Uterus (tissue), 4 donors: ENCODE results near the gene PIAS4. TPM values are rescaled to one million over a fixed set of nuclear protein-coding genes. Genes with fewer than 3 reads are reported as not detected.

Experiments used
- DNase-seq, 2 donors: peaks; one replicate each; pipeline ENCODE4 v3.0.0-alpha.2; 2019 to 2020
- H3K27ac ChIP-seq, 2 donors: fragments of 200-600 bp; sonication (generic); 1 replicate in 1 of 2; 2 replicates in 1 of 2; pipeline ENCODE4 v1.5.1; 2016 to 2018
- H3K27me3 ChIP-seq, 2 donors: fragments of 200-600 bp; sonication (generic); one replicate each; pipeline ENCODE4 v1.5.1; 2018 to 2019; ENCODE audit warnings: control low read depth in 1 of 2
- H3K36me3 ChIP-seq, 2 donors: fragments of 200-600 bp; sonication (generic); one replicate each; pipeline ENCODE4 v1.5.1; 2019; ENCODE audit warnings: control low read depth in 1 of 2
- H3K4me1 ChIP-seq, 2 donors: fragments of 200-600 bp; sonication (generic); one replicate each; pipeline ENCODE4 v1.5.1; 2018 to 2019; ENCODE audit warnings: control low read depth in 1 of 2
- H3K4me3 ChIP-seq, 2 donors: fragments of 200-600 bp; sonication (generic); 1 replicate in 1 of 2; 2 replicates in 1 of 2; pipeline ENCODE4 v1.5.1; 2018 to 2019; ENCODE audit warnings: mild to moderate bottlenecking in 1 of 2
- H3K9me3 ChIP-seq, 2 donors: fragments of 200-600 bp; sonication (generic); one replicate each; pipeline ENCODE4 v1.5.1; 2019; ENCODE audit warnings: control low read depth in 1 of 2
- POLR2A ChIP-seq, 2 donors: fragments of 450-650 bp; IDR thresholded peaks; one replicate each; pipeline ENCODE4 v1.6.1; 2016; ENCODE audit warnings: antibody characterized with exemption in 2 of 2, mild to moderate bottlenecking in 1 of 2, moderate library complexity in 1 of 2
- intact Hi-C: fragments of 100-400 bp; cut with DNase I; formaldehyde crosslinking; loops from one replicate; pipeline ENCODE4 v1.15.1; 2023; ENCODE audit warnings: low total_unique reads
- total RNA-seq, 4 donors: library from RNA; depleted of rRNA in 3 of 4; stranded (reverse); fragments of >200 nt in 3 of 4; gene quantifications; one replicate each; pipeline versions ENCODE4 v1.1.0 to v1.2.4, GENCODE V29; 2014 to 2023
- TF ChIP-seq, protein P1 (sequence below), 4 experiments: fragments of 200-600 bp in 2 of 4; fragments of 450-650 bp in 2 of 4; sonication (generic) in 2 of 4; IDR thresholded peaks; one replicate each; pipeline ENCODE4 v1.5.1; 2016 to 2019; ENCODE audit warnings: antibody characterized with exemption in 4 of 4, mild to moderate bottlenecking in 2 of 4, moderate library complexity in 1 of 4
- donor health status: DM: yes; HTN: yes; CAD: no.

The PIAS4 gene
- total RNA-seq, 4 donors from 2014 or later = 10.0 to 39.4 (median 23.4) TPM

DNA sequence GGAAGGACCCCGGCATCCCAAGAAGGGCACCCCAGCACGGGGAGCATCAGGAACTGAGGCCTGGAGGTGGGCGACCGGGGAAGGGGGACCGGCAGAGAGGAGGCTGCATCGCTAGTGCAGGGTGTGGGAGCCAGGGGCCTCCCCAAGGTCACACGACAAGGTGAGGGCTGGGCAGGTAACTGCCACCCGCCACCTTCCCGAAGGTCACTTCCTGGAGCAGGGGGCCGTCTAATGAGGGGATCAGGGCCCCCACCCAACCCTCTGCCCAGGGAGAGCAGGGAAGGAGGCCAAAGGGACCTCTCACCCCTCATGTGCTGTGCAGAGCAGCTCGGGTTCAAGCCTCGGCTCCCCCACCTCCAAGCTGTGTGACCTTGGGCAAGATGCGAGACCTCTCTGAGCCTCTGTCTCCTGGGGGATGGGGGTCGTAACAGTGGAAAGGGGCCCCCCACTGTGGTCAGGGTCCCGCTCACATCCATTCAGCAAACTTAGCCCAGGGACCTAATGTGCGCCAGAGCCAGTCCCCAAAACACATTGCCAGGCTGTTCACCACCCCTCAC lies 53.2 kb downstream of the PIAS4 start:
- Histone ChIP-seq H3K27ac (peak overlapping the region; percentile 98), H3K27me3 (no peaks in the 10 kb centered on the region), H3K4me3 (peak overlapping the region; percentile 16 to 34), H3K36me3 (no peaks in the 10 kb centered on the region), H3K4me1 (peaks cover 11 to 57% of the 10 kb centered on the region in 2 donors), H3K9me3 (no peaks in the 10 kb centered on the region)
- intact Hi-C loops = no loop called here
- peak in 1 of 2 donors; percentile 36 for DNase-seq
- no peak for TF ChIP-seq POLR2A (IDR thresholded peaks at IDR 0.05)
- TF ChIP-seq, protein P1, sequence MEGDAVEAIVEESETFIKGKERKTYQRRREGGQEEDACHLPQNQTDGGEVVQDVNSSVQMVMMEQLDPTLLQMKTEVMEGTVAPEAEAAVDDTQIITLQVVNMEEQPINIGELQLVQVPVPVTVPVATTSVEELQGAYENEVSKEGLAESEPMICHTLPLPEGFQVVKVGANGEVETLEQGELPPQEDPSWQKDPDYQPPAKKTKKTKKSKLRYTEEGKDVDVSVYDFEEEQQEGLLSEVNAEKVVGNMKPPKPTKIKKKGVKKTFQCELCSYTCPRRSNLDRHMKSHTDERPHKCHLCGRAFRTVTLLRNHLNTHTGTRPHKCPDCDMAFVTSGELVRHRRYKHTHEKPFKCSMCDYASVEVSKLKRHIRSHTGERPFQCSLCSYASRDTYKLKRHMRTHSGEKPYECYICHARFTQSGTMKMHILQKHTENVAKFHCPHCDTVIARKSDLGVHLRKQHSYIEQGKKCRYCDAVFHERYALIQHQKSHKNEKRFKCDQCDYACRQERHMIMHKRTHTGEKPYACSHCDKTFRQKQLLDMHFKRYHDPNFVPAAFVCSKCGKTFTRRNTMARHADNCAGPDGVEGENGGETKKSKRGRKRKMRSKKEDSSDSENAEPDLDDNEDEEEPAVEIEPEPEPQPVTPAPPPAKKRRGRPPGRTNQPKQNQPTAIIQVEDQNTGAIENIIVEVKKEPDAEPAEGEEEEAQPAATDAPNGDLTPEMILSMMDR (IDR thresholded peaks at IDR 0.05) = no peak

DNA sequence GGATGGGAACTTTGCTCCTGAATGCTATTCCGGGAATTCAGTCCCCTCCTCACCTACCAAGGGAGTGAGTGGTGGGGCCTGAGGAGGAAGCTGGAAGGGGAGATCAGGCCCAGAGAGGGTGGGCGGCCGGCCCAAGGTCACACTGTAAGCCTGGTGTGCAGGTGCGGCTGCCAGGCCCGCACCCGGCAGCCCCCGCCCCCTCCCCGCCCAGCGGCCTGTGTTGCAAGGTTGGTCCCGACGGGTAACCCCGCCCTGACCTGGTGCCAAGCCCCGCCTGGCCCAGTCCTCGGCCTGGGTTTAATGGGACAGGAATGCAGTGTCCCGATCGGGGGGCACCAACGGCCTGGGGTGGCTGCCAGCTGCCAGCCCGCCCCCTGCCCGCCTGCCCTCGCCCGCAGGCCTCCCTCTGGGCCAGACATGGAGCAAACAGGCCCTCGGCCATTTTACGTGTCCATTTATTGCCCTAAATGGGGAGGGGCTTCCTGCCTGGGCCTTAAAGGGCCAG lies 53.7 kb downstream of the PIAS4 start:
- peak; percentile 84 to 85 for DNase-seq
- TF ChIP-seq POLR2A (IDR thresholded peaks at IDR 0.05) = peak in 1 of 2 donors; percentile 10
- TF ChIP-seq, protein P1 (IDR thresholded peaks at IDR 0.05) = no peak
- intact Hi-C loops = no loop called here
- Histone ChIP-seq H3K4me1 (peaks cover 11 to 57% of the 10 kb centered on the region in 2 donors), H3K4me3 (peak overlapping the region; percentile 16 to 34), H3K9me3 (no peaks in the 10 kb centered on the region), H3K36me3 (no peaks in the 10 kb centered on the region), H3K27me3 (no peaks in the 10 kb centered on the region), H3K27ac (peak overlapping the region; percentile 98)

DNA sequence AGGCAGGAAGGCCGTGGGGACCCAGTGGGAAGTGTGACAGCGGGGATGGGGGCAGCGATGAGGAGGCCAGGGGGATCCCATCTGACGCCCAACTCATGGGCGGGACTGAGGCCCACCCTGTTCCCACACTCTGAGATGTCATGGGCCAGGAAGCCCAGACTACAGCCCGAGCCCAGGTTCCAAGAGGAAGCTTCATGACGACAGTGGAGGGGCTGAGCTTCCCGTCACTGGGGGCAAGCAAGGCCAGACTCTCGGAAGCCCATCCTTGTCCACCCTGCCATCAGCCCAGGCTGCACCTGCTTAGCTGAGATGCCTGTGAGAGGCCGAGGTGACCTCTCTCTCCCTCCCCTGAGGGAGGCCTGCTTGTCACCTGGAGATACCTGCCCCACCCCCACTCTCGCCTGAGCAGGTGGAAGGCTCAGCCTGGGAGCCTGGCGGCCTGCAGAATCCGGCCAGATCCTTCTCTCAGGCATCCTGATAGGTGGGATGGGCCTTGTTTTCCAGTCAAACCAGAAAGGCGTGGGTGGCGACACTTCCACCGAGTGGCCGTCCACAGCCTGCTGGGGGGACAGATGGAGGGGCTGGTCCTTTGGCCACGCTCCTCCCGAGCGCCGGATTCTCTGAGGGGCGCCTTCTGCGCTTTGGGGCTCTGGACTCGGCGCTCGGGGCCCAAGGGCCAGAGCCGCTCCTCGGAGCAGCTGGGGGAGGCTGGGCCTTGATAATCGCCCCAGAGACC lies 54.3 kb downstream of the PIAS4 start:
- intact Hi-C loops = no loop called here
- H3K9me3 ChIP-seq = no peaks in the 10 kb centered on the region
- H3K27ac ChIP-seq = peak overlapping the region; percentile 98
- H3K36me3 ChIP-seq = no peaks in the 10 kb centered on the region
- peak in 1 of 2 donors; percentile 37 for DNase-seq
- peaks cover 11 to 57% of the 10 kb centered on the region in 2 donors for H3K4me1 ChIP-seq
- peak overlapping the region; percentile 16 to 34 for H3K4me3 ChIP-seq
- H3K27me3 ChIP-seq = no peaks in the 10 kb centered on the region
- TF ChIP-seq POLR2A (IDR thresholded peaks at IDR 0.05) = no peak
- TF ChIP-seq, protein P1 (IDR thresholded peaks at IDR 0.05) = no peak

DNA sequence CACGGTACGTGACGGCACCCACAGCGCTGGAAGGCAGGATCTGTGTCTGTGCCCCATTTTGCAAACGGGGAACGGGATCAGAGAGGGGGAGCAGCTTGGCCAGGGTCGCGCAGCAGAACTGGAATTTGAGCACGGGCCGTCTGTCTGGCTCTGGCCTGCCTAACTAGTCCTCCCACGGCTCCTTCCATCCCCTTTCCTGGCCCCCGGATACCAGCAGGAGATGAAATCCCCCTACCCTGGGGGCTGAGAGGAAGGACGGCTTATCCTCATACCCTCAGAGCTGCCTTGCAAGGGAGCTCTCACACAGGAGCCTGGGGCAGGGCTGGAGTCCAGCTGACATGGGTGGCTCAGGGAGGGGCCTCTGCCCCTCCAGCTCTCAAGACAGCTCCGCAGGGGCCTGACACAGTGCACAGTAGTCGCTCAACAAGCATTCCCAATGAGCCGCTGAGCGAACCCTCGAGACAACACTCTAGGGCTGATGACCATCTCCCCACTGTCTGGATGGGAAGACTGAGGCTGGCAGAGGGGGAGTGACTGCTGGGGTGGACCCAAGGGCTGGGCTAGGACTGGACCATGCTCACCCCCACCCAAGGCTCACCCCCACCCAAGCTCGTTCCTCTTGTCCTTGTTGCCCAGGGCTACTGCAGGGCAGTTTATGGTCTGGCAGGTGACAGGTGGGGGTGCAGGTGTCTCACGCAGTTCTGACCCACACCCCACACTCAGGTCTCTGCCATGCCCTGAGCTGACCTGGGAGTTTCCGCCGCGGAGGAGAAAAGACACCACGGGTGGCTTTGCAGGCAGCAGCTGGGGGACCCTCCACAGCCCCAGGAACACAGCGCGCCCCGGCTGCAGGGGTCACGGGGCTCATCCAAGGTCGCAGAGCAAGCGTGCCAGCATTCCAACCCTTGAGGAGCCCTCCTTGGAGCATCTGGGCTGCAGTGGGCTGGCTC lies 55.2 kb downstream of the PIAS4 start:
- no peak for TF ChIP-seq POLR2A (IDR thresholded peaks at IDR 0.05)
- TF ChIP-seq, protein P1 (IDR thresholded peaks at IDR 0.05) = no peak
- peaks cover 11 to 56% of the 10 kb centered on the region in 2 donors for H3K4me1 ChIP-seq
- intact Hi-C loops = no loop called here
- H3K27me3 ChIP-seq = no peaks in the 10 kb centered on the region
- peak in 1 of 2 donors; percentile 27 for DNase-seq
- no peaks in the 10 kb centered on the region for H3K9me3 ChIP-seq
- peak overlapping the region; percentile 98 for H3K27ac ChIP-seq
- no peaks in the 10 kb centered on the region for H3K36me3 ChIP-seq
- H3K4me3 ChIP-seq = peak overlapping the region in 1 of 2 donors; percentile 72
